ENCODE data around the gene CDK1.

DNA sequence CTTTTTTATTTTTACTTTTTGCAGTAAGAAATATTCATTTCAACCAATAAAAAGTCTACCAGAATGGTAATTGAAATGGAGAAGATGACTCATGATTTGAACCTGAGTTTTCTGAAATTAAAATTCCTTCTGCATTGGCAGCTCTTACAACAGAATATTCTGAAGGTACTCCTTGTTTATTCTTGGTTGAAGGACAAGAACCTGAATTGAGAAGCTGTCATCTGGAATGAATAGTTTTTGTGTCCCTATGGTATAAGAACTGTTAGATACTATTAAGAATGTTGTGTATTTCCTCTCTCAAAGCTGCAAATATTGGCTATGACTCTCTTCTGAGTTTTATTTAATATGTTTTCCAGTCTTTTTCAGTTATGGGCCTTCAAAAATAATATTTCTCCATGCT, 56.1 kb downstream of the CDK1 start:
- TF ChIP-seq, protein P1, sequence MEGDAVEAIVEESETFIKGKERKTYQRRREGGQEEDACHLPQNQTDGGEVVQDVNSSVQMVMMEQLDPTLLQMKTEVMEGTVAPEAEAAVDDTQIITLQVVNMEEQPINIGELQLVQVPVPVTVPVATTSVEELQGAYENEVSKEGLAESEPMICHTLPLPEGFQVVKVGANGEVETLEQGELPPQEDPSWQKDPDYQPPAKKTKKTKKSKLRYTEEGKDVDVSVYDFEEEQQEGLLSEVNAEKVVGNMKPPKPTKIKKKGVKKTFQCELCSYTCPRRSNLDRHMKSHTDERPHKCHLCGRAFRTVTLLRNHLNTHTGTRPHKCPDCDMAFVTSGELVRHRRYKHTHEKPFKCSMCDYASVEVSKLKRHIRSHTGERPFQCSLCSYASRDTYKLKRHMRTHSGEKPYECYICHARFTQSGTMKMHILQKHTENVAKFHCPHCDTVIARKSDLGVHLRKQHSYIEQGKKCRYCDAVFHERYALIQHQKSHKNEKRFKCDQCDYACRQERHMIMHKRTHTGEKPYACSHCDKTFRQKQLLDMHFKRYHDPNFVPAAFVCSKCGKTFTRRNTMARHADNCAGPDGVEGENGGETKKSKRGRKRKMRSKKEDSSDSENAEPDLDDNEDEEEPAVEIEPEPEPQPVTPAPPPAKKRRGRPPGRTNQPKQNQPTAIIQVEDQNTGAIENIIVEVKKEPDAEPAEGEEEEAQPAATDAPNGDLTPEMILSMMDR (IDR thresholded peaks at IDR 0.05; ENCODE audit: poor library complexity), result no peak
- TF ChIP-seq EZH2phosphoT487 (IDR thresholded peaks at IDR 0.05; ENCODE audit: low read depth, severe bottlenecking, unreplicated experiment) (no peak), EZH2 (IDR thresholded peaks at IDR 0.05; ENCODE audit: borderline replicate concordance) (no peak)
